SHP77 (cell line): Measurements from ENCODE around the gene RLF.

ENCODE experiments used
- DNase-seq, 2 experiments: peaks; one replicate each; lab custom pipeline; 2025; lab: John Stamatoyannopoulos, UW

The RLF gene

DNA sequence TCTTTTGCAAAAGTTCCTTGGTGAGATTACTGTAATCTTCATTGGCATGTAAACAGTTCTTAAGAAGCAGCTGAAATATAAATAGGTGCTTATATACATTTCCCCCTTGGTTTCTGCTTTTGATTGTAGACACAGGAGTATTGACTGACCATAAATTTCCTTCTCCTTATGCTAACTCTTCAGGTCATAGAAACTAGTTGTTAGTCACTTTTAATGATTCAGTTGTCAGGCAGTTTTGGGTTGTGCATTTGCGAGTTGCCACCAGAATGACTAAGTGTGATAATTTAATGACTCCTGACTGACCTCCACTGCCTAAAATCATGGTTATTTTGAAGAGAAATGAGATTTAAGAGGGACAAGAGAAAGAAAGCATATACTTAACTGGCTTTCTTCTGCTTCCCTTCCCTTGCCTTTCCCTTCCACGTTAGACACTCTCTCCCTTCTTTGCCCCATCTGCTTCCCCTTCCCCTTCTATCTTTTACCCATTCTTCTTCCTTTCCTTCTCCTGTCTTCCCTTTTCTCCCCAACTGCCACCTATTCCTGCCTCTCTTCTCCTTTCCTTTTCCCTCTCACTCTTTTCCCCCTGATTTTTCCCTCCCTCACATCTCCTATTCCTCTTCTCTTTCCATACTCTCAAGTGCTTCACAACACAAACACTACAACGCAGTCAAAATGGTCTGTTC lies 109.1 kb downstream of the RLF start:
- DNase-seq: no peak

DNA sequence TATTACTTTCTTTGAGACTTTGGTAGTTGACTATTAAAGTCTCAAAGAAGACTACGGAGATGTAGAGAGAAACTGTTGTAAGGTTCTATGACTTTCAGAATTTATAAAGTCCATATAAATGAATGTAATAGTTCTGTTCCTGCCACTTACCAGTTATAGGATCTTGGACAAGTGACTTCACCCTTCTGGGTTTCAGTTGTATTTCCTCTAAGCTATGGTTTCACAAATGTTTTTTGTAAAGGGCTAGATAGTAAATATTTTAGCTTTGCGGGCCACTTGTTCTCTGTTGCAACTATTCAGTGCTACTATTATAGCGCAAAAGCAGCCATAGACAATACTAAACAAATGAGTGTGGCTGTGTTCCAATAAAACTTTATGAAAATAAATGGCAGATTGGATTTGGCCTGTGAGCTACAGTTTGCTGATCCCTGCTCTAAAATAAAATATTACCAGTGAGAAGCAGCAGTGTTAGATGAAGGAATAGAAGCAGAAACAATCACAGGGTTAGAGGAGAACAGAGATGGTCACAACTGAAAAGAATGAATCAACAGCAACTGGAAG lies 111.5 kb downstream of the RLF start:
- DNase-seq: no peak

DNA sequence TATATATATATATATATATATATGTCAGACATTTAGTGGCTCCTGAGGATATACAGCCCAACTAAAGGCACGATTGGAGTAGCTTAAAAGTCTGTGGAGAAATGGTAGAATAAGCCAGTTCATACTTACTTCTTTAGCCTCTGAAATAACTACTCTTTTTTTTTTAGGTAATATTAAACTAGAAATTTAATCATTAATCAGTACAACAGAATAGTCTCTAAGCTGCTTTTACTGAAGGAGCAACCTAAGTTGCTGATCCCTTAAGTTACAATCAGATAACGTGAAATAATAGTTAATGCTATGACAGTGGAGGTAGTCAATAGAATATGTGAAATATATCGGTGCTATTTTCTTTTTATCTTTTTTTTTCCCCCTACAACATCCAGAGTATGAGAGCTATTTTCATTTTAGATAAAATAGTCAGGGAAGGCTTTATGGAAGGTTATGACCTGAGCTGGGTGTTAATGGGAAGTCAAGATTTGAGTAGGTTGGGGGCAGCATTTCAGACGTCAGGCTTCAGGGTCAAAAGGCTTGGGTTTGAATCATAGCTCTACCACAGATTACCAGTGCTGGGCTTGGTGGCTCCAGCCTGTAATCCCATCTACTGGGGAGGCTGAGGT lies 112.5 kb downstream of the RLF start:
- DNase-seq: no peak

DNA sequence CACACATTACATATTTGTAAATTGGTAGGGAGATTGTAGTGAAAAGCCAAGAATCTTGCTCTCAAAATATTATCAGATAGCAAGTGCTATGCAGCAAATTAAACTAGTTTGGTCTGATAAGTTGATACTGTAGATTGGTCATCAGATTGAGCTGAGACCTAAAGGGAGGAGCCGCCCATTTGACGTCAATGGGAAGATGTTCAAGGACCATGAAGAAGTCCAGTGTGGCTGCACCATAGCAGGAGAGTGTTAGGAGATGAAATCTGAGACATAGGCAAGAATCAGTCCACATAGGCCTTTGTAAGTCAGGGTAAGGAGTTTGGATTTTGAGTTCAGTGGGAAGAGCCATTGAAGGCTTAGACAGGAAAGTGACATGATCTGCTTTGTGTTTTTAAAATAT lies 113.1 kb downstream of the RLF start:
- no peak for DNase-seq

DNA sequence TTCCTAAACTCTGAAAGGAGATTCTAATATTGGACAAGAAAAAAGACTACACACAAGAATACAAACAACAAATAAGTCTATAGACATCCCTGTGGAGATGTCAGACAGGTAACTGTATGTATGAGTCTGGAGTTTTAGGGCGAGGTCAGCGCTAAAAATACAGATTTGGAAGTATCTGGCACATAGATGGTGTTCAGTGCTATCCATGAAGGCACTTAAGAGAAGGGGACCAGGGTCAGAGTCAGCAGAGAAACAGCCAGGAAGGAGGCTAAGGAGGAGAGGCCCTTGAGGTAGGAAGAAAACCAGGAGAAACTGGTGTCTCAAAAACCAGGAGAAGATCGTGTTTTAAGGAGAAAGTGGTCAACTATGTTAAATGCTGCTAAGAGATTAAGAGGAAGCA lies 114.9 kb downstream of the RLF start:
- no peak for DNase-seq

DNA sequence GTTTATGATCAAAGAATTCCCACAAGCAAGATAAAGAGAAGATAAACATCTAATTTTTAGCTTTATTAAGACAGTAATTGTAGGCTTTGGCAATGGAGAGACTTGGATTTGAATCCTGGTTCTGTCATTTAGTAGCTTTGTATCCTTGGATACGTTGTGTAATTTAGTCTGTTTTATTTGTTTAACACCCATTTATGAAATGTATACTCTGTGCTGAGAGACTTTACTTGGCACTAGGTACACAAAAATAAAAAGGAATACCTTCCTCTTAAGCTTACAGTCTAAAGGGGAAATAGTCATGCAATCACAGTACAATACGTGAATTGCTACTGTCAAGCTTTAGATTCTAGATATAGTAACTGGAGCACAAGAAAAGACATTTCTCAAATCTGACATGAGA lies 120.7 kb downstream of the RLF start:
- no peak for DNase-seq
